GM21786 (cell line): ENCODE measurements around the gene SLAMF6.
A peak's percentile ranks its signal among the peaks of the same experiment; 100 is the strongest.
"Not testable (repeated sequence)": the region's sequence is repeated elsewhere in the genome, so short reads cannot be mapped to it uniquely, and the experiment has no call there.

Experiments used
- ATAC-seq: cut with Tn5 transposase; IDR thresholded peaks from one replicate; pipeline ENCODE4 v1.9.1; 2021; ENCODE audit not compliant: unreplicated experiment

The SLAMF6 gene

DNA sequence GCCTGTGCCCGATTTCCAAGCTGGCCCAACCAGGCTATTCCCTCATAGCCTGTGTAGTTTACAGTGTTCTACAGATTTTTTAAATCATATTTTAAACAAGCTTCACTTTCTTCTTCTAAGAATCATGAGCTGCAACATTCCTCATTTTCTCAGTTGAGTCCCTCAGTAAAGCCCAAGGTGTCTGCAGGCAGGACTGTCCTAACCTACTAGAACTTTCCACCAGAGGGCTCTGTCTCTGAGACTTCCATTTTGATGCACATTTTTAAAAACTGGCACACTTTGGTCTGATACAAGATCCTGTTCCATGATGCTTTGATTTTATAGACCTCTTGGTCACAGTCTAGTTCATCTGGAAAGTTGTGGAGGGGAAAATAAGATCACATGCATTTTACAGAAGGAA, 21.6 kb upstream of the SLAMF6 start:
- ATAC-seq = no peak

DNA sequence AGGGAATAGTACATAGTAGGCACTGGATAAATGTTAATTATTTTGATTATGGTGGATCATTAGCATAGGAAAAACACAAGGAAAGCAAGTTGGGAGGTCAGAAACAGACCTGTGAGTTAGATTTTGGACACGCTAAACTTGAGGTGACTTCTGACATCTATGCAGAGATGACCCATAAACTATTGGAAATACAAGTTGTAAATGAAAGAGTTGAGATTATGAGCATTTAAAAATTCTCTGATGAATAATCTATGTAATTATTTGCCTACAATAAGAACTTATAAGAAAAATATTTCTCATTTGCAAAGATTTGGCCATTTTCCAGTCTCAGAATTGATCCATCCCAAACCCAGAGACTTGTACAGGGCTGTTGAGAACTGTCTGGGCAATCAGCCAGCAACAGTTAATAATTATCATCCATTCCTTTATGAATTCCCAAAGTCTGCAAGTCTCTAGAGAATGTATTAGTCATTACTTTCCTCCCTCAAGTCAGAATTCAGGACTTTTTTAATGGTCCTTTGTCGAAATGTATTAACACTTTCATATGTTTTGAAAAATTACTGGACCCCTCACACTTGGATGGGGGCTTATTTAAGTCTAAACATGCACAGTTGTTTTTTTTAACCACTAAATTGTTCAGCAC, 19.4 kb upstream of the SLAMF6 start:
- ATAC-seq = no peak

DNA sequence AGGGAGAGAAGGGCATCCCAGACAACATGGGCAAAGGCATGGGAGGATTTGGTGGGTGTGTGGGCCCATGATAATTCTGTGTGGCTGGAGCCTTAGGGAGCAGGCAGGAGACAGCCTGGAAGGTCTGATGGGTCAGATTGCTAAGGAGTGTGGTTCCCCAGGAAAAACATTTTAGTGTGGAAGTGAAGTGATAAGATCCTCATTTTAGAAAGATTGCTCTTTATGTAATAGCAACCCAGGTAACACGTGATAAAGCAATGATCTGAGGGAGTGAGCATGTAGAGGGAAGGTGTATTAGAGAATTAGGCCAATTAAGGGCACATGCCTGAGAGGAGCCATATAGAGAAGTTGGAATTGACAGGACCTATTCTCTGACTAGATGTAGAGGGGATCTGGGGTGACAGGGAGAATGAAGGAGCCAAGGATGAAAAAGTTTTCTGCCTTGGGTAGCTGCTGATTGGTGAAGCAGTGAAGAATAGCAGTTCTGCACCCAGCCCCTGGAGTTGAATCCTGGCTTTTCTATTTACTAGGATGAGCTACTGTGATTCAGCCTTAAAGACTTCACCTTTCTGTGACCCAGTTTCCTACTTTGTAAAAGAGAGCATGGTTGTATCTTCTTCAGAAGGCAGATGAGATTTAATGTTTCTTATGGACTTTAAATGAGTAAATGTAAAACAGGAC, 18.7 kb upstream of the SLAMF6 start:
- no peak for ATAC-seq

DNA sequence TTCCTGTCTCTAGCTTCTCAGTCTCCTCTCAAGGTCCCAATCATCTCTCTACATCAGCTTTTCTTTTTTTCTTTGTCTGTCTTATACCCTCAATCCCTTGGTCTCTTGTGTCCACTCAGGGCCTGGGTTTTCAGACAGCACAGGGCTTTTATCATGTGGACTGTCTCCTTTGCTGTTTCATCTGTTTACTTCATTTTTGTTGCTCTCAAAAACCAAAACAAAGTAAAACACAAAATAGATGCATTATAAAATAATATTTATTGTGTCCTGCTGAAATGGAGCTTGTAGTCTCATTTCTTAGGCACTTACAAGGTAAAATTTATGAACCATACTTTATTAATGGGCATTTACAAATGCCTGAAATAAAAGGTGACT, 17.8 kb upstream of the SLAMF6 start:
- ATAC-seq = no peak

DNA sequence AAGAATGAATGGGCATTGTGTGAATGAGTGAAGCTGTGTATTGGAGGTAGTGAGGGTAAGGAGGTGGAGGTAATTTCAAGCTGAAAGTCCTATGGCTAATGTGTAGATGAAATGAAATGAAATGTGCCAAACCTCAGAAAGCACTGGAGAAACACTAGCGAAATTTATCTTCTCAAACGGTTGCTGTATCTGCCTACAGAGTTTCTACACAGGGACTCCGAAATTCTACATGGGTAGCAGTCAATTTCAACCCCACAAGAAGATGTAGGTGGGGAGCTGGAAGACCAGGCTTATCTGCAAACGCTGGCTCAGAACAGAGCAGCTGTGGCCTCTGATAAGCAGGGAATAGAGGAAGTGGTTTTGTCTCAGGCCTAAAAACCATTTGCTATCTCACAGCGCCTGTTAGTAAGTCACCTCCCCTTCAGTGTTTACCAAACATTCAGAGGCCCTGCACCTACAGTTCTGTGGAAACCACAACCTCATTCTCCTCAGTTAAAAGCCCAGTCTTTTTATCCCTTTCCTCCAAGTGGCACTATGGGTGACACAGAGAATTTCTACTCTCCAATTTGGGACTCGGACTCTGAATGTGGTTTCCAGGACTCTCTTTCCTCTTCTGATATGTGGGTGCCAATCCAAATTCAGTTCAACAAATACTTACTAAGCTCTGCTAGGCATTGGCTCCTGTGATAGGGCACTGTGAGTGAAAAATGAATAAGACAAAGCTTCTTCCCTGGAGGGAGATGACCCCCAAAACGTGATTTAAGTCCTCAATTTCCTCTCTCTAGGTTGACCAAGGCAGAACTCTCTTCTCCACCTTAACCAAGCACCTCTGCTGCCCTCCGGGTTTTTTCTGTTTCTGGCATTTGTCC, 17.2 kb upstream of the SLAMF6 start:
- ATAC-seq = peak; percentile 89

DNA sequence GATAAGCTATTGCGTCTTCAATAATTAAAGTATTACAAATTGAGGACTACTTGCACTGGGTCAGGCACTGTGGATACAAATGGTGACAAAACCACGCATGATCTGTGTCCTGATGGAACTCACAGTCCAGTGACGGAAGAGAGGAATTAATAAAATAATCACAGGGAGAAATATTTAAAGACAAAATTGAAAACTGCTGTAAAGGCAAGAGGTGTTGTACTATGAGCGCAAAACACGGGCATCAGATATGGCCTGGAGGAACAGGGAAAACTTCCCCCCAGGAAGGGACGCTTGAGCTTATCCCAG, 16.6 kb upstream of the SLAMF6 start:
- ATAC-seq = no peak

DNA sequence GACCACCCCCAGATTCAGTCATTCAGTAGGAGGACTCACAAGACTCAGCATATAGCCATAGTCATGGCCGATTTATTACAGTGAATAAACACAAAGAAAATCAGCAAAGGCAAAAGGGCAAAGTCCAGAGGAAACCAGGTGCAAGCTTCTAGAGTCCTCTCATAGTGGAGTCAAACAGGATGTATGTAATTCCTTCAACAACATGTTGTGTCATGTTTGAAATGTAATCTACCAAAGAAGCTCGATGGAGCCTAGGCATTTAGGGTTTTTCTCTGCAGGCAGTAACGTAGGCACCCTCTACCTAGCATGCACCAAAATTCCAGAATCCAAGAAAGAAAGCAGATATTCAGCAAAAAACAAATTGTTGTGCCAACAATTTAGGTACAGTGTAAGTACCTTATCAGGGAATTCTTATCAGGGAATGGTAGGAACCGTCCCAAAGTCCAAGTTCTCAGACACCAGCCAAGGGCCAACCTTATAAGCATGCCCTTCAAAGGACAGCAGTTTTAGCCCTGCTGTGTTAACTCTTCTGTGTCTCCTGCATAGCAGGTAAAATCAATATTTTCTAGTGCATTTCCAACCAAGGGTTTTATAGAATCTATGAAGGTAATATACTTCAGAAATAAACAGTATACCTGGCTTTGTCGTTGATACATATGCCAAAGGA, 16.1 kb upstream of the SLAMF6 start:
- no peak for ATAC-seq

DNA sequence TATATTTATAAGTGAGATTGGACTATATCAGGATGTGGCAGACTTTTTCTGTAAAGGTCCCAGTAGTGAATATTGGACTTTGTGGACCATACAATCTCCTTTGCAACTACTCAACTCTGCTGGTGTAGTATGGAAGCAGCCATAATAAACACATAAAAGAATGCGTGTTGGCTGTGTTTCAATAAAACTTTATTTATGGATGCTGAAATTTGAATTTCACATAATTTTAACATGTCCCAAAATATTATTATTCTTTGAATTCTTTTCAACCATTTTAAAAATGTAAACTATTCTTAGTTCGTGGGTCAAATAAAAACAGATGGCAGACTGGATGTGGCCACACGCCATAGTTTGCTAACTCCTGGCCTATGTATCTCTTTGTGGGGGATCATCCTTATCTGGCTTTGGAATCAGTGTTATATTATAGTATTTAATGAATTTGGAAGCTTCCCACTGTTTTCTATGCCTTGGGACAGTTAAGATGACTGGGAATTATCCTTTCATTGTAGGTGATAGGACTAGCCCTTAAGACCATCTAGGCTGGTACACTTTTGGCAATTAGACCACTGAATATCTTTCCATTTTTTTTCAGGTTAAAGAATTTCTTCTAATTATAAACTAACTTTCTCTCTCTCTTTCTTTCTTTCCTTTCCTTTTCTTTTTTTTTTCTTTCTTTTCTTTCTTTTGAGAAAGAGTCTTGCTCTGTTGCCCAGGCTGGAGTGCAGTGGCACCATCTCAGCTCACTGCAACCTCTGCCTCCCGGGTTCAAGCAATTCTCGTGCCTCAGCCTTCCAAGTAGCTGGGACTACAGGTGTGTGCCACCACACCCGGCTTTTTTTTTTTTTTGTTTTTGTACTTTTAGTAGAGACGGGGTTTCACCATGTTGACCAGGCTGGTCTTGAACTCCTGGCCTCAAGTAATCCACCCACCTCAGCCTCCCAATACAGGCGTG, 14.9 kb upstream of the SLAMF6 start:
- ATAC-seq = no peak

DNA sequence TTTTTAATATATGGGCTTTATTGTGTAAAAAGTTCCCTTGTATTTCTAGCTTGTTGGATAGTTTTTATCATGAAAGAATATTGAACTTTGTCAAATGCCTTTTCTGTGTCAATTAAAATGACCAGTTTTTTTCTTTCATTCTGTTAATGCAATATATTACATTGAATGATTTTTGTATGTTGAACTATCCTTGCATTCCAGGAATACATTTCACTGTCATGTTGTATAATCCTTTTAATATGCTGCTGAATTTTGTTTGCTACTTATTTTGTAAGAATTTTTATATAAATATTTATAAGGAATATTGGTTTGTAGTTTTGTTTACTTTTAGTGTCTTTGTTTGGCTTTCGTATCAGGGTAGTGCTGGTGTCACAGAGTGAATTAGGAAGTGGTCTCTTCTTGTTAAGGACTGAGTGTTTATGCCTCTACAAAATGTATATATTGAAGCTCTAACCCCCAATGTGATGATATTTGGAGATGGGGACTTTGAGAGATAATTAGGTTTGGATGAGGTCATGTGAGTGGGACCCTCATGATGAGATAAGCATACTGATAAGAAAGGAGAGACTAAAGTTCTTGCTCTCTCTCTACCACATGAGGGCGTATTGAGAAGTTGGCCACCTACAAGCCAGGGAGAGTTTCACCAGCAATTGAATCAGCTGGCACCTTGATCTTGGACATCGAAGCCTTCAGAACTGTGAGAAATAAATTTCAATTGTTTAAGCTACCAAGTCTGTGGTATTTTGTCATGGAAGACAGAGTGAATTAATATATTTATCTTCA, 12.0 kb upstream of the SLAMF6 start:
- ATAC-seq = no peak

DNA sequence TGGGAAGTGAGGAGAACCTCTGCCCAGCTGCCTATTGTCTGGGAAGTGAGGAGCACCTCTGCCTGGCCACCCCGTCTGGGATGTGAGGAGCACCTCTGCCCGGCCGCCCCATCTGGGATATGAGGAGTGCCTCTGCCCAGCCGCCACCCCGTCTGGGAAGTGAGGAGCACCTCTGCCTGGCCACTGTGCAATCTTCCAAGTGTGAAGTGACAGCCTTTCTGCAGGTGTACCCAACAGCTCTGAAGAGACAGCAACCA, 9.4 kb upstream of the SLAMF6 start:
- not testable (repeated sequence) for ATAC-seq

DNA sequence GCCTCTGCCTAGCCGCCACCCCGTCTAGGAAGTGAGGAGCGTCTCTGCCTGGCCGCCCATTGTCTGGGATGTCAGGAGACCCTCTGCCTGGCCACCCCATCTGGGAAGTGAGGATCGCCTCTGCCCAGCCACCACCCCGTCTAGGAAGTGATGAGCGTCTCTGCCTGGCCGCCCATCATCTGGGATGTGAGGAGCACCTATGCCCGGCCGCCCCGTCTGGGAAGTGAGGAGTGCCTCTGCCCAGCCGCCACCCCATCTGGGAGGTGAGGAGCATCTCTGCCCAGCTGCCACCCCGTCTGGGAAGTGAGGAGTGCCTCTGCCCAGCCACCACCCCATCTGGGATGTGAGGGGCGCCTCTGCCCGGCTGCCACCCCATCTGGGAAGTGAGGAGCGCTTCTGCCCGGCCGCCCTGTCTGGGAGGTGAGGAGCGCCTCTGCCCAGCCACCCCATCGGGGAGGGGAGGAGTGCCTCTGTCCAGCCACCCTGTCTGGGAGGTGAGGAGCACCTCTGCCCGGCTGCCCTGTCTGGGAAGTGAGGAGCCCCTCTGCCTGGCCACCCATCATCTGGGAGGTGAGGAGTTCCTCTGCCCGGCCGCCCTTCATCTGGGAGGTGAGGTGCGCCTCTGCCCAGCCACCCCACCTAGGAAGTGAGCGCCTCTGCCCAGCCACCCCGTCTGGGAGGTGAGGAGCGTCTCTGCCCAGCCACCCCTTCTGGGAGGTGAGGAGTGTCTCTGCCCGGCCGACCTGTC, 8.9 kb upstream of the SLAMF6 start:
- not testable (repeated sequence) for ATAC-seq

DNA sequence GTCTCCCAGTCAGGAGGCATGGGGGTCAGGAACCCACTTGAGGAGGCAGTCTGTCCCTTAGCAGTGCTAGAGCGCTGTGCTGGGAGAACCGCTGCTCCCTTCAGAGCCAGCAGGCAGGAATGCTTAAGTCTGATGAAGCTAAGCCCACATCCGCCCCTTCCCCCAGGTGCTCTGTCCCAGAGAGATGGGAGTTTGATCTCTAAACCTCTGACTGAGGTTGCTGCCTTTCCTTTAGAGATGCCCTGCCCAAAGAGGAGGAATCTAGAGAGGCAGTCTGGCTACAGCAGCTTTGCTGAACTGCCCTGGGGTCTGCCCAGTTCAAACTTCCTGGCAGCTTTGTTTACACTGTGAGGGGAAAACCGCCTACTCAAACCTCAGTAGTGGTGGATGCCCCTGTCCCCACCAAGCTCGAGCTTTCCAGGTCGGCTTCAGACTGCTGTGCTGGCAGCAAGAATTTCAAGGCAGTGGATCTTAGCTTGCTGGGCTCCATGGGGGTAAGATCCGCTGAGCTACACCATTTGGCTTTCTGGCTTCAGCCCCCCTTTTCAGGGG, 6.4 kb upstream of the SLAMF6 start:
- ATAC-seq = not testable (repeated sequence)

DNA sequence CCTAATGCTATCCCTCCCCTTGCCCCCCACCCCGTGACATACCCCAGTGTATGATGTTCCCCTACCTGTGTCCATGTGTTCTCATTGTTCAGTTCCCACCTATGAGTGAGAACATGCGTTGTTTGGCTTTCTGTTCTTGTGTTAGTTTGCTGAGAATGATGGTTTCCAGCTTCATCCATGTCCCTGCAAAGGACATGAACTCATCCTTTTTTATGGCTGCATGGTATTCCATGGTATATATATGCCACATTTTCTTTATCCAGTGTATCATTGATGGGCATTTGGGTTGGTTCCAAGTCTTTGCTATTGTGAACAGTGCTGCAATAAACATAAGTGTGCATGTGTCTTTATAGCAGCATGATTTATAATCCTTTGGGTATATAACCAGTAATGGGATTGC, 734 bp upstream of the SLAMF6 start:
- ATAC-seq = not testable (repeated sequence)

DNA sequence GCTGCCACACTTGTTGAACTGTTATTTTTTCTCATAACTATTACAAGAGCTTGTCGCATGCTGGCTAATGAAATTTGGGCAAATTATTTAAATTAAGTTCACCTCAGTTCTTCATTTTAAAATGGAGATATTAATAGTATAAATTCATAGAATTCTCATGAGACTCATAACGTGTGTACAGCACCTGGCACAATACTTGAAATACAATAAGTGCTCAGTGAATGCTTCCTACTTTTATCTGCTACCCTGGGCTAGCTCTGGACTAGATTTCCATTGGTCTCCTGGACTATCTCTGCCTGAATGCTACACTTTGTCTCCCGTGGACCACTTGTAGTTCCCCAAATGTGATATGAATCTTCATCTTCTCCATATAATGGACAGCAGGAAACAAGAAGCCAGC, 919 bp downstream of the SLAMF6 start:
- no peak for ATAC-seq

DNA sequence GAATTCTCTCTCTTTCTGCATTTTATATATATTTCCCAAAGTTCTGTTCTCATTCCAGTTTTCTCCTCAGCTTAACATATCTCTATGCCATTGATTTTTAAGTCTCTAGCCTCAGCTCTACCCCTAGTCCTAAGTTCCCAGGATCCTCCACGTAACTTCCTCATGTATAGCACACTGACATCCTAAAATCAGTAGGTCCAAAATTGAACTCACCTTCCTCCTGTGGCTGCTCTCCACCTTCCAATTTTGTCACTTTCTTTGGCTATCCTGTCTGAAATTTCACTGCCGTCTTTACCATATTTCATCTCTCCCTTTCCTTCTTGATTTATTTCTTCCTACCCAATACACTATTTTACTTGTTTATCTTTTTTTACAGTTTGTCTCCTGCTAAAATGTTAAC, 1.5 kb downstream of the SLAMF6 start:
- ATAC-seq = no peak

DNA sequence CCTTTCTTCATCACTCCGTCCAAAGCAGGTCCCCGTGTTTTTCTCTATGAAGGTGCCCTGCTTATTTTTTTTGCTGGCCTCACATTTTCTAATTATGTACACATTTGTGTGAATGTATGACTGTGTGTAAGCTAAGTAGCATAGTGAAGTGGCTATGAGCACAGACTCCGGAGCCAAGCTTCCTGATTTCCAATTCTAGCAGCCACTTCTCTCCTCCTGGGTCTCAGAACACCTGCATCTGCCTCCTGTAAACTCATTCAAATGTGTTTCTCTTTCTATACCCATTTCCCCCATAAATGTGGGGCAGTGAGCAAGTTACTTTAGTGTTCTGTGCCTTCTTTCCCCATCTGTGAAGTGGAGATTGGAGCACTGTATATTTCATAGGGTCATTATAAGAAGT, 2.1 kb downstream of the SLAMF6 start:
- ATAC-seq = no peak

DNA sequence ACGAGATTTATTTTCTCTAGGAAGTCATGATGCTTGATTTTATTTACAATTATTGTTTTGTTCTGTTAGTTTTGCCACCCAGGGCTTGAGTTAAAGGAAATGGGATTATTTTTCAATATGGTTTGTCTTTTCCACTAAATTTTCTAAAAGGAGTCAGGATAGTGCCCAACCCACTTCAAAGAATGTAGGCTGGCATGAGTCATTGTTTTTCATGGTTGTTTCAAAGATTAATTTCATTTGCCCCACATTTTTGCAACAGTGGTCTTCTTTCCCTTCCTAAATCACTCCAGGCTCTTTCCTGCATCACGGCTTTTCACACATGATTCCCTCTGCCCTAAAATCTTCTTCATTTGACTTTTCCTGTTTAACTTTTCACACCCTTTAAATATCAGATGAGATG, 2.5 kb downstream of the SLAMF6 start:
- ATAC-seq = no peak

DNA sequence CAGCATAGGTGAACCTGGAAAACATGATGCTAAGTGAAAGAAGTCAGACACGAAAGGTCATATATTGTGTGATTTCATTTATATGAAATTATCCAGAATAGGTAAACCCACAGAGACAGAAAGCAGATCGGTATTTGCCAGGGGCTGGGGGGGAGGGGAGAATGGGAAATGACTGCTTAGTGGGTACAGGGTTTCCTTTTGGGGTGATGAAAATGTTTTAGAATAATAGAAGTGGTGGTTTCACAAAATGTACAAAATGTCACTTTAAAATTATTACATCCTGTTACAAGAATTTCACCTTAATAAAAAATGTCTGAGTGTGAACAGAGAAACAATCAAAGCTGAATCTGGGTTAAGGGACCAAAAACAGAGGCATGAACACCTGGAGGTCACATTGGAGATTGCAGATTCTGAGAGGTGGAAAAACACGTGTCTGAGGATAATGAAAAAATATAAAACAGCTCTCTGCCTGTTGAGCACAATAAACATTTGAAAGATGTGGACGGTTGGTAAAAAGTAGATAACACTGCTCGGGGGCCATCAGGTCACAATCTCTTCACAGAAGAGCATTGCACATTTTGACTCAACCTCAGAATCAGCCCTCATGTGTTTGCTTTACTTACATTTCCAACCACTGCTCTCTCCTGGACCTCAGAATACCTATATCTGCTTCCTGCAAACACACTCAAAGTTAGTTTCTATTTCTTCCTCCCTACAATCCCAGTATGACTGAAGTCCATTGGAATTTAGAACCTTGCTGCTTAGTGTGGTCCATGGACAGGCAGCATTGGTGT, 3.2 kb downstream of the SLAMF6 start:
- peak; percentile 38 for ATAC-seq
